Trophoblast cell (in vitro differentiated cells and primary cell): ENCODE results near the gene PTPRN2.

Experiments used
- DNase-seq, 2 donors: peaks; one replicate each; pipeline ENCODE4 v3.0.0-alpha.2; 2016
- H2AFZ ChIP-seq: 2 replicates; pipeline ENCODE4 v1.6.1; 2013; ENCODE audit warnings: low read length, moderate library complexity, mild to moderate bottlenecking; ENCODE audit not compliant: insufficient read depth, poor library complexity
- H2AK5ac ChIP-seq: 2 replicates; pipeline ENCODE4 v1.6.1; 2013; ENCODE audit warnings: mild to moderate bottlenecking, low read length
- H2BK120ac ChIP-seq: 2 replicates; pipeline ENCODE4 v1.6.1; 2013; ENCODE audit warnings: low read length, mild to moderate bottlenecking, moderate library complexity; ENCODE audit not compliant: insufficient read depth, poor library complexity
- H2BK12ac ChIP-seq: 2 replicates; pipeline ENCODE4 v1.6.1; 2013; ENCODE audit warnings: mild to moderate bottlenecking, low read length, moderate library complexity
- H2BK5ac ChIP-seq: 2 replicates; pipeline ENCODE4 v1.6.1; 2013; ENCODE audit warnings: low read length, low read depth, moderate library complexity, mild to moderate bottlenecking; ENCODE audit not compliant: poor library complexity
- H3K14ac ChIP-seq: 2 replicates; pipeline ENCODE4 v1.6.1; 2013; ENCODE audit warnings: mild to moderate bottlenecking, low read length
- H3K18ac ChIP-seq: 2 replicates; pipeline ENCODE4 v1.6.1; 2013; ENCODE audit warnings: mild to moderate bottlenecking, low read length
- H3K23ac ChIP-seq: 2 replicates; pipeline ENCODE4 v1.6.1; 2013; ENCODE audit warnings: low read length
- H3K27ac ChIP-seq: 2 replicates; pipeline ENCODE4 v1.5.1; 2013; ENCODE audit warnings: low read depth, mild to moderate bottlenecking, inconsistent platforms, low read length, moderate library complexity
- H3K27me3 ChIP-seq: 2 replicates; pipeline ENCODE4 v1.6.1; 2013; ENCODE audit warnings: inconsistent platforms, mild to moderate bottlenecking, low read length, moderate library complexity; ENCODE audit not compliant: insufficient read depth
- H3K36me3 ChIP-seq, 2 experiments: 1 replicate in 1 of 2; 2 replicates in 1 of 2; pipeline ENCODE4 v1.6.1; 2013; ENCODE audit warnings: low read length in 2 of 2, mild to moderate bottlenecking in 2 of 2, moderate library complexity in 1 of 2; ENCODE audit not compliant: insufficient read depth in 2 of 2, control insufficient read depth in 1 of 2
- H3K4ac ChIP-seq: 2 replicates; pipeline ENCODE4 v1.6.1; 2013; ENCODE audit warnings: low read depth, mild to moderate bottlenecking, low read length, moderate library complexity
- H3K4me1 ChIP-seq, 2 experiments: 1 replicate in 1 of 2; 2 replicates in 1 of 2; pipeline ENCODE4 v1.6.1; 2013; ENCODE audit warnings: low read length in 2 of 2, mild to moderate bottlenecking in 2 of 2, moderate library complexity in 1 of 2; ENCODE audit not compliant: insufficient read depth in 2 of 2, control insufficient read depth in 1 of 2
- H3K4me2 ChIP-seq: 2 replicates; pipeline ENCODE4 v1.6.1; 2013; ENCODE audit warnings: inconsistent platforms, mild to moderate bottlenecking, low read length, moderate library complexity
- H3K4me3 ChIP-seq: 2 replicates; pipeline ENCODE4 v1.5.1; 2013; ENCODE audit warnings: mild to moderate bottlenecking, low read depth, low read length, inconsistent platforms
- H3K79me1 ChIP-seq: one replicate; pipeline ENCODE4 v1.6.1; 2013; ENCODE audit warnings: low read length
- H3K79me2 ChIP-seq: 2 replicates; pipeline ENCODE4 v1.6.1; 2013; ENCODE audit warnings: low read length, mild to moderate bottlenecking; ENCODE audit not compliant: control insufficient read depth, insufficient read depth, poor library complexity
- H3K9ac ChIP-seq: 2 replicates; pipeline ENCODE4 v1.6.1; 2013; ENCODE audit warnings: mild to moderate bottlenecking, low read length
- H3K9me3 ChIP-seq: 2 replicates; pipeline ENCODE4 v1.6.1; 2013; ENCODE audit warnings: low read depth, mild to moderate bottlenecking, control low read depth, inconsistent platforms, low read length; ENCODE audit not compliant: insufficient read depth
- H4K12ac ChIP-seq: 2 replicates; pipeline ENCODE4 v1.6.1; 2013; ENCODE audit warnings: low read depth, mild to moderate bottlenecking, low read length, moderate library complexity
- H4K8ac ChIP-seq: 2 replicates; pipeline ENCODE4 v1.6.1; 2013; ENCODE audit warnings: low read depth, mild to moderate bottlenecking, low read length, moderate library complexity
- H4K91ac ChIP-seq: one replicate; pipeline ENCODE4 v1.6.1; 2013; ENCODE audit warnings: low read depth, mild to moderate bottlenecking, low read length, moderate library complexity
- WGBS: extraction: QIAGEN DNeasy Blood & Tissue Kit; methylation state at CpG from one replicate; pipeline ENCODE4 v1.1.7; 2013; ENCODE audit warnings: missing lambda C conversion rate; ENCODE audit not compliant: insufficient read length, insufficient coverage; ENCODE audit errors: extremely low coverage; 5-methylcytosine and 5-hydroxymethylcytosine counted together

Gene PTPRN2

GRCh38 chr7:157634401-157635147 lies 953.0 kb downstream of the PTPRN2 start:
- Histone ChIP-seq H2BK12ac (no peak overlapping the region), H3K18ac (no peak overlapping the region), H3K27me3 (no peaks in the 10 kb centered on the region), H3K4me1 (no peaks in the 10 kb centered on the region), H3K4me3 (no peak overlapping the region), H3K4ac (no peak overlapping the region), H4K91ac (no peak overlapping the region), H2BK5ac (no peak overlapping the region), H3K14ac (no peak overlapping the region), H3K4me2 (no peak overlapping the region), H3K79me2 (no peaks in the 10 kb centered on the region), H2AK5ac (no peak overlapping the region), H3K9me3 (peaks cover 13% of the 10 kb centered on the region), H2BK120ac (no peak overlapping the region), H4K8ac (no peak overlapping the region), H3K36me3 (no peaks in the 10 kb centered on the region), H2AFZ (no peak overlapping the region), H3K79me1 (no peaks in the 10 kb centered on the region), H4K12ac (no peak overlapping the region), H3K9ac (no peak overlapping the region), H3K23ac (no peak overlapping the region), H3K27ac (no peak overlapping the region)
- WGBS: no CpG with 5 or more reads among the region's 24 CpGs
- no peak for DNase-seq

GRCh38 chr7:157633465-157634185 lies 954.0 kb downstream of the PTPRN2 start:
- H3K4me2 ChIP-seq: no peak overlapping the region
- no peak overlapping the region for H4K8ac ChIP-seq
- H3K36me3 ChIP-seq: no peaks in the 10 kb centered on the region
- no peak overlapping the region for H2BK12ac ChIP-seq
- no peak overlapping the region for H3K14ac ChIP-seq
- H3K27me3 ChIP-seq: no peaks in the 10 kb centered on the region
- H2AK5ac ChIP-seq: no peak overlapping the region
- H4K12ac ChIP-seq: peak overlapping the region; percentile 7
- no CpG with 5 or more reads among the region's 21 CpGs for WGBS
- peaks cover 10% of the 10 kb centered on the region for H3K9me3 ChIP-seq
- H2BK5ac ChIP-seq: no peak overlapping the region
- no peaks in the 10 kb centered on the region for H3K79me2 ChIP-seq
- H3K23ac ChIP-seq: no peak overlapping the region
- no peak overlapping the region for H3K18ac ChIP-seq
- no peak overlapping the region for H2BK120ac ChIP-seq
- DNase-seq: no peak
- no peak overlapping the region for H3K4ac ChIP-seq
- no peak overlapping the region for H3K27ac ChIP-seq
- no peak overlapping the region for H3K4me3 ChIP-seq
- no peak overlapping the region for H3K9ac ChIP-seq
- no peaks in the 10 kb centered on the region for H3K4me1 ChIP-seq
- H4K91ac ChIP-seq: no peak overlapping the region
- H3K79me1 ChIP-seq: no peaks in the 10 kb centered on the region
- no peak overlapping the region for H2AFZ ChIP-seq

- H4K12ac ChIP-seq: no peak overlapping the region
- no peak for DNase-seq
- H2BK5ac ChIP-seq: no peak overlapping the region
- H3K36me3 ChIP-seq: no peaks in the 10 kb centered on the region
- H3K4me1 ChIP-seq: no peaks in the 10 kb centered on the region
- H2BK120ac ChIP-seq: no peak overlapping the region
- no peak overlapping the region for H3K4me3 ChIP-seq
- no peak overlapping the region for H3K4ac ChIP-seq
- H4K8ac ChIP-seq: no peak overlapping the region
- no peaks in the 10 kb centered on the region for H3K79me1 ChIP-seq
- H3K23ac ChIP-seq: no peak overlapping the region
- no peak overlapping the region for H3K4me2 ChIP-seq
- H2BK12ac ChIP-seq: no peak overlapping the region
- H3K27ac ChIP-seq: no peak overlapping the region
- no peak overlapping the region for H3K18ac ChIP-seq
- H2AK5ac ChIP-seq: no peak overlapping the region
- H3K27me3 ChIP-seq: no peaks in the 10 kb centered on the region
- no peak overlapping the region for H2AFZ ChIP-seq
- no peak overlapping the region for H3K14ac ChIP-seq
- peaks cover 8% of the 10 kb centered on the region for H3K9me3 ChIP-seq
- WGBS: no CpG with 5 or more reads among the region's 16 CpGs
- H3K79me2 ChIP-seq: no peaks in the 10 kb centered on the region
- no peak overlapping the region for H4K91ac ChIP-seq
- H3K9ac ChIP-seq: no peak overlapping the region
Measured at GRCh38 chr7:157630301-157630853, 957.2 kb downstream of the PTPRN2 start.

- no peaks in the 10 kb centered on the region for H3K27me3 ChIP-seq
- no peak overlapping the region for H4K91ac ChIP-seq
- H4K8ac ChIP-seq: no peak overlapping the region
- no peaks in the 10 kb centered on the region for H3K79me2 ChIP-seq
- H3K79me1 ChIP-seq: no peaks in the 10 kb centered on the region
- no peak overlapping the region for H2BK120ac ChIP-seq
- no peak overlapping the region for H2BK12ac ChIP-seq
- H3K9ac ChIP-seq: no peak overlapping the region
- H3K36me3 ChIP-seq: no peaks in the 10 kb centered on the region
- no peak overlapping the region for H3K4ac ChIP-seq
- H3K14ac ChIP-seq: no peak overlapping the region
- no peaks in the 10 kb centered on the region for H3K9me3 ChIP-seq
- H3K4me1 ChIP-seq: no peaks in the 10 kb centered on the region
- H2BK5ac ChIP-seq: no peak overlapping the region
- no peak for DNase-seq
- no peak overlapping the region for H2AK5ac ChIP-seq
- no peak overlapping the region for H3K18ac ChIP-seq
- no CpG with 5 or more reads among the region's 12 CpGs for WGBS
- H2AFZ ChIP-seq: no peak overlapping the region
- H3K4me2 ChIP-seq: no peak overlapping the region
- no peak overlapping the region for H3K27ac ChIP-seq
- no peak overlapping the region for H3K23ac ChIP-seq
- H3K4me3 ChIP-seq: no peak overlapping the region
- H4K12ac ChIP-seq: no peak overlapping the region
Measured at GRCh38 chr7:157628456-157628855, 959.2 kb downstream of the PTPRN2 start.
